NT2/D1 (cell line): ENCODE data around the gene BRINP2.

ENCODE experiments used
- YY1 ChIP-seq: IDR thresholded peaks from 2 replicates; pipeline ENCODE4 v1.6.1; 2011; ENCODE audit not compliant: insufficient read length, insufficient read depth
- ZNF274 ChIP-seq: IDR thresholded peaks from 2 replicates; pipeline ENCODE4 v1.6.1; 2011; ENCODE audit warnings: mild to moderate bottlenecking, low read depth, low read length

DNA sequence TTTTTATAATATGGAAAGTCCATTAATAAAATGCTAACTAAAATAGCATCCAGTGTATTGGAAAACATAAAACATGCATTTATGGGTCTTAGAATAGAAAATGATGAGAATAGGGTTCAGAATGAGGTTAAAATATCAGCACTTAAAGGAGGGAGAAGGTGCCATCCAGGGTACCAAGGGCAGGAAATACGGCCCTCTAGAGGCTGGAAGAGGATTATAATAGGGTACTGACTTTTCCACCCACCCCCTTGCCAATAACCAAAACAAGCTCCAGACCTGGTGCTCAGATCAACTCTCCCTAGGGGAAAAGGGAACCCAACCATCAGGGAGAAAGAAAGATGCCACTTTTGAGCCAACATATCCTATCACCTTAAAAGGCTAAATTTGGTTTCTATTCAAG, 32.9 kb upstream of the BRINP2 start:
- TF ChIP-seq YY1, result no peak
- no peak for TF ChIP-seq ZNF274
